Endothelial cell of umbilical vein (primary cell): ENCODE data around the gene BPIFB3. TPM values are rescaled to one million over a fixed set of nuclear protein-coding genes. Genes with fewer than 3 reads are reported as not detected.

Experiments
- BruUV-seq: library from RNA; stranded (reverse); fragments of 400-500 nt; replicated peaks from 2 replicates; lab custom pipeline; 2021; lab: Mats Ljungman, UMichigan
- CTCF ChIA-PET: fragments of 300-600, 350-600 bp; sonication (Branson Sonifier 250); formaldehyde crosslinking; loops from one replicate; lab custom pipeline; 2021; ENCODE audit warnings: antibody characterized with exemption, inconsistent platforms; lab: Charles Lee
- POLR2A ChIA-PET: fragments of 300-600, 350-600 bp; sonication (Branson Sonifier 250); formaldehyde crosslinking; loops from one replicate; lab custom pipeline; 2021; ENCODE audit warnings: antibody characterized with exemption, inconsistent platforms; lab: Charles Lee
- DNase-seq: peaks from one replicate; pipeline ENCODE4 v3.0.0-alpha.2; 2011; ENCODE audit warnings: low read depth, low spot score
- FAIRE-seq: peaks from 2 replicates; lab custom pipeline; 2011; peaks lifted over from hg19 to GRCh38; lab: Jason Lieb, UNC
- H2AFZ ChIP-seq: 2 replicates; pipeline ENCODE4 v1.6.0; 2012; ENCODE audit warnings: low read depth, low read length, control low read depth, inconsistent platforms
- H3K27ac ChIP-seq: 2 replicates; pipeline ENCODE4 v1.5.1; 2011; ENCODE audit warnings: low read depth, mild to moderate bottlenecking, control low read depth, low read length, moderate library complexity; ENCODE audit not compliant: insufficient read depth
- H3K27me3 ChIP-seq, 2 experiments: 2 replicates each; pipeline versions ENCODE4 v1.6.0 to v1.6.1; 2011; ENCODE audit warnings: low read length in 2 of 2, mixed read lengths in 1 of 2; ENCODE audit not compliant: control insufficient read depth in 2 of 2, insufficient read depth in 2 of 2
- H3K36me3 ChIP-seq, 2 experiments: 2 replicates in 1 of 2; 3 replicates in 1 of 2; pipeline ENCODE4 v1.5.1; 2011; ENCODE audit warnings: low read length in 2 of 2, mild to moderate bottlenecking in 1 of 2, moderate library complexity in 1 of 2; ENCODE audit not compliant: control insufficient read depth in 2 of 2, insufficient read depth in 2 of 2; ENCODE audit errors: extremely low read depth in 1 of 2
- H3K4me1 ChIP-seq: 3 replicates; pipeline ENCODE4 v1.5.1; 2011; ENCODE audit warnings: mild to moderate bottlenecking, low read length; ENCODE audit not compliant: control insufficient read depth, insufficient read depth; ENCODE audit errors: extremely low read depth
- H3K4me2 ChIP-seq: 2 replicates; pipeline ENCODE4 v1.6.1; 2011; ENCODE audit warnings: low read length, control low read depth, mixed read lengths; ENCODE audit not compliant: insufficient read depth
- H3K4me3 ChIP-seq, 3 experiments: fragments of 200-600 bp in 1 of 3; sonication (generic), shearing (Covaris generic) in 1 of 3; replicated peaks in 1 of 3; 2 replicates each; pipeline ENCODE4 v1.5.1; 2011 to 2016; ENCODE audit warnings: control low read depth in 3 of 3, low read length in 3 of 3, mild to moderate bottlenecking in 2 of 3, inconsistent platforms in 1 of 3, low read depth in 1 of 3, moderate library complexity in 1 of 3; ENCODE audit not compliant: insufficient read depth in 1 of 3
- H3K79me2 ChIP-seq: 2 replicates; pipeline ENCODE4 v1.6.0; 2012; ENCODE audit warnings: low read length, inconsistent platforms; ENCODE audit not compliant: control insufficient read depth, insufficient read depth
- H3K9ac ChIP-seq: replicated peaks from 2 replicates; pipeline ENCODE3; 2011; ENCODE audit warnings: low read length, control low read depth; ENCODE audit not compliant: insufficient read depth; ENCODE audit errors: extremely low read depth
- H3K9me1 ChIP-seq: replicated peaks from 3 replicates; pipeline ENCODE4 v1.6.0; 2011; ENCODE audit warnings: mild to moderate bottlenecking, low read length; ENCODE audit not compliant: control insufficient read depth, insufficient read depth; ENCODE audit errors: extremely low read depth
- H3K9me3 ChIP-seq: replicated peaks from 2 replicates; pipeline ENCODE4 v1.5.1; 2012; ENCODE audit warnings: low read length, inconsistent platforms; ENCODE audit not compliant: control insufficient read depth, insufficient read depth
- H4K20me1 ChIP-seq: replicated peaks from 2 replicates; pipeline ENCODE3; 2011; ENCODE audit warnings: mild to moderate bottlenecking, low read length; ENCODE audit not compliant: control insufficient read depth, insufficient read depth; ENCODE audit errors: extremely low read depth
- JUN ChIP-seq: IDR thresholded peaks from 2 replicates; pipeline ENCODE4 v1.6.1; 2011; ENCODE audit warnings: borderline replicate concordance, low read depth; ENCODE audit not compliant: insufficient read length, insufficient read depth
- MAX ChIP-seq: IDR thresholded peaks from 2 replicates; pipeline ENCODE4 v1.6.1; 2011; ENCODE audit not compliant: insufficient read depth, insufficient read length
- MYC ChIP-seq: IDR thresholded peaks from one replicate; pipeline ENCODE4 v1.6.1; 2011; ENCODE audit warnings: mild to moderate bottlenecking, low read depth, low read length
- POLR2AphosphoS5 ChIP-seq: IDR thresholded peaks from 2 replicates; pipeline ENCODE4 v1.6.1; 2012; ENCODE audit warnings: low read depth, mild to moderate bottlenecking, control low read depth, low read length, moderate library complexity; ENCODE audit not compliant: insufficient read depth
- dilution Hi-C: fragments of 300-500 bp; cut with MboI; formaldehyde crosslinking; loops from one replicate; pipeline ENCODE4 v1.15.0; 2019; ENCODE audit warnings: low sequenced_read_pairs; ENCODE audit not compliant: extremely low pct_ligation_motif_present
- intact Hi-C: fragments of 100-400 bp; cut with micrococcal nuclease; formaldehyde crosslinking; loops from one replicate; pipeline ENCODE4 v1.10.0; 2022
- polyA plus RNA-seq, 4 experiments: library from polyadenylated mRNA; depleted of rRNA in 3 of 4; stranded (reverse) in 3 of 4; unstranded in 1 of 4; fragments of >200 nt; gene quantifications; 2 replicates each; pipeline versions ENCODE4 v1.2.1 to v1.2.3, GENCODE V29; 2011 to 2012; ENCODE audit warnings: missing spikeins in 1 of 4
- total RNA-seq: library from RNA; stranded (reverse); gene quantifications from 2 replicates; pipeline ENCODE4 v1.2.3, GENCODE V29; 2021
- TF ChIP-seq, protein P1 (sequence below), 2 donors: IDR thresholded peaks; 1 replicate in 1 of 2; 2 replicates in 1 of 2; pipeline ENCODE4 v1.5.1; 2011; ENCODE audit warnings: low read length in 2 of 2, mild to moderate bottlenecking in 2 of 2, moderate library complexity in 2 of 2, control low read depth in 1 of 2, inconsistent platforms in 1 of 2, low read depth in 1 of 2; ENCODE audit not compliant: insufficient read depth in 1 of 2; ENCODE audit errors: extremely low read depth in 1 of 2

The BPIFB3 gene
- total and polyA plus RNA-seq, 2 donors (not counting 3 experiments of a cell fraction or from before 2014, with no cell fraction given) = not detected

DNA sequence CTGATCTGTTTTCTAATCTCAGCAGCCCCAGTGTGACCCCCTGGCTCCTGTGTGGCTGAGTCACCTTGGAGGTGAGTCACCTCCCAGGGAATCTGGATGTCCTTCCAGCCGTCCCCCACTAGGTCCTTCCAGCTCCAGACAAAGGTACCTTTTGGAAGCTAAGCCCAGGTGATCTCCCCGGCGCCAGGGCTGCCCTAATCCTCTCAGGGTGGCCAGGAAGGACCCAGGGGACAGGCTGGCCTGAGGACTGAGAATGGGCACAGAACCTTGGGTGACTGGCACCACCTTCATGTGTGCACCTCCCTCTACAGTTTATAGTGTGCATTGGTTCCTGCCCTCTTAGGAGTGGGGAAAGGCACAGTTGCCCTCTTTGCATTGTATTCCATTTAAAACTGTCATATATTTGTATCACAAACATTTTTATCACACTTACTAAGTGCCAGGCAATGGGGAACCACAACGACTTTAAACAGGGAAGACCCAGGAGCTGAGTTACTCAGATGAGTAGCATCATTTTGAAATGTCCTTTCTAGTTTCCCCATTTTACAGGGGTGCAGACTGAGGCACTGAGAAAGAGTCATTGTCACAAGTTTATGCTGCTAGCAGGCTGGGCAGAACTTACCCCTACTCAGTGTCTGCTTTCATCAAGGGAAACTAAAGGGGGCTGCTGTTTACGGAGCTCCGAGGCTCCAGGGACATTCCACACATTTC, 23.1 kb downstream of the BPIFB3 start:
- Histone ChIP-seq H4K20me1 (no peaks in the 10 kb centered on the region), H2AFZ (no peak overlapping the region), H3K27me3 (no peaks in the 10 kb centered on the region), H3K9me3 (no peaks in the 10 kb centered on the region), H3K4me1 (no peaks in the 10 kb centered on the region), H3K9me1 (no peaks in the 10 kb centered on the region), H3K9ac (no peak overlapping the region), H3K4me3 (no peak overlapping the region), H3K27ac (no peak overlapping the region), H3K79me2 (no peaks in the 10 kb centered on the region), H3K4me2 (no peak overlapping the region), H3K36me3 (no peaks in the 10 kb centered on the region)
- dilution Hi-C loops (no loop called here), intact Hi-C loops (no loop called here)
- no peak for TF ChIP-seq POLR2AphosphoS5
- TF ChIP-seq MYC = no peak
- TF ChIP-seq, protein P1, sequence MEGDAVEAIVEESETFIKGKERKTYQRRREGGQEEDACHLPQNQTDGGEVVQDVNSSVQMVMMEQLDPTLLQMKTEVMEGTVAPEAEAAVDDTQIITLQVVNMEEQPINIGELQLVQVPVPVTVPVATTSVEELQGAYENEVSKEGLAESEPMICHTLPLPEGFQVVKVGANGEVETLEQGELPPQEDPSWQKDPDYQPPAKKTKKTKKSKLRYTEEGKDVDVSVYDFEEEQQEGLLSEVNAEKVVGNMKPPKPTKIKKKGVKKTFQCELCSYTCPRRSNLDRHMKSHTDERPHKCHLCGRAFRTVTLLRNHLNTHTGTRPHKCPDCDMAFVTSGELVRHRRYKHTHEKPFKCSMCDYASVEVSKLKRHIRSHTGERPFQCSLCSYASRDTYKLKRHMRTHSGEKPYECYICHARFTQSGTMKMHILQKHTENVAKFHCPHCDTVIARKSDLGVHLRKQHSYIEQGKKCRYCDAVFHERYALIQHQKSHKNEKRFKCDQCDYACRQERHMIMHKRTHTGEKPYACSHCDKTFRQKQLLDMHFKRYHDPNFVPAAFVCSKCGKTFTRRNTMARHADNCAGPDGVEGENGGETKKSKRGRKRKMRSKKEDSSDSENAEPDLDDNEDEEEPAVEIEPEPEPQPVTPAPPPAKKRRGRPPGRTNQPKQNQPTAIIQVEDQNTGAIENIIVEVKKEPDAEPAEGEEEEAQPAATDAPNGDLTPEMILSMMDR (IDR thresholded peaks at IDR 0.05; ENCODE audit: extremely low read depth in 1 of 2, insufficient read depth in 1 of 2, low read depth in 1 of 2, low read length in 2 of 2) = peak in 1 of 2 donors; percentile 34
- TF ChIP-seq JUN = no peak
- TF ChIP-seq MAX = no peak
- no TSS peak for BruUV-seq
- POLR2A ChIA-PET = no interaction called here
- FAIRE-seq (peak; percentile 31), DNase-seq (no peak)
- CTCF ChIA-PET = interaction anchor here (1.0 to 1.7 kb wide), 2 partner anchors 10 to 175 kb away, joined by 3 to 8 read pairs; no protein-coding TSS in a partner anchor
